Measurements from ENCODE around the gene PRSS57. TPM values are rescaled to one million over a fixed set of nuclear protein-coding genes. Genes with fewer than 3 reads are reported as not detected.
"Not testable (repeated sequence)": the region's sequence is repeated elsewhere in the genome, so short reads cannot be mapped to it uniquely, and the experiment has no call there.

Gene PRSS57
- total RNA-seq (2014; rRNA removed; shearing (Covaris generic)): not detected in 2 replicates
- polyA plus RNA-seq (2015; cell fraction: cytosol; rRNA removed): not detected in 2 replicates
- polyA plus RNA-seq (2015; cell fraction: nucleus; rRNA removed): not detected in 2 replicates

DNA sequence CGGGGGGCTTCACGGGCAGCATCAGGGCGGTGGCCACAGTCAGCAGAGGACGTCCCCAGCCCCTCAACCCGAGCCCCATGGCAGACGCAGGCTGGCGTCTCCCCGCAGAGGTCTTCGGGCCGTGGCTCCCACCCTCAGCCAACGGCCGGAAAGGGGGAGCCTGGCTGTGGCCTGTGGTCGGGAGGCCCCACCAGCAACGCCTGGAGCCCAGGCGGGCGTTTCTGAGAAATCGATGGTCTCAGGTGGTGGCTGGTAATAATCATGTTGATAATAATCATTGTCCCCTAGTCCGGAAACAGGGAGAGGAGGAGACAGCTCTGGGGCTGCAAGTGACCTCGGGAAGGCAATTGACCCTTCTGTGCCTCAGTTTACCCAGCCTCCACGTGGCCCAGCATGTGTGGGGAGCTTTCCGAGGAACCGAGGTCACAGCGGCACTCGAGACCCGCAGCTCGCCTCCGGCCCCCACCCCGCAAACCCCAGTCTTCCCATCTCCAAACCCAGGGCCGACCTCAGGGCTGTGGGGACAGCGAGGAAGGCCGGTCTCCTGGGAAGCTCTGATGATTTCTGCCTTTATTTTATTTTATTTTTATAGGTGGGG, at the start of gene PRSS57:
TSS of gene PRSS57 (minus strand) at position 101 of the 598 bp plus-strand sequence. CDS start at position 79, 22 bp downstream.
- no peak for DNase-seq (ENCODE audit: low read depth)

DNA sequence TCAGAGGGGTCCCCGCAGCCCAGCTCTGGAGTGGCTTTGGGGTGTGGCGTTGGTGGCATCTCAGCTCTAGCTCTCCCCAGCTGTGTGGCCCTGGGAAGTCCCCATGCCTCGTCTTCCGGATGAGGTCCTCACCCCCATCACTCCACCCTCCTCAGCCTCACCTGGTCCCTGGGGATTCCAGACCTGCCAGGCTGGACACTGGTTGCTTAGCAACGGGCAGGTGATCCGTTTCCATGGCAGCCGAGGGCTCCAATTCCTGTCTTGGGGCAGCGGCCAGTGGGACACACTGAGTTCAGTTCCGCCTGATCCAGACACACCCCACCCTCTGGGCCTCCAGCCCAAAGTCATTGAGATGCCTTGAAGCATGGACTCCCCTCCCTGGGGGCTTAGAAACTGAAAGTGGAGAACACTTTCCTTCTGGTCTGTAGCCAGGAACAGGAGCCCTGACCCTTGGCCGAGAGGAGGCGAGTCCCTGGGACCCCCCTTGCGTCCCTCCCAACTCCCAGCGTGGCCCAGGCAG, 48.0 kb upstream of the PRSS57 start:
- DNase-seq (ENCODE audit: low read depth): no peak

GRCh38 chr19:742540-743075, 47.4 kb upstream of the PRSS57 start:
- DNase-seq (ENCODE audit: low read depth): no peak

- peak; percentile 20 for DNase-seq (ENCODE audit: low read depth)
Measured at GRCh38 chr19:741506-742131, 46.4 kb upstream of the PRSS57 start.

DNA sequence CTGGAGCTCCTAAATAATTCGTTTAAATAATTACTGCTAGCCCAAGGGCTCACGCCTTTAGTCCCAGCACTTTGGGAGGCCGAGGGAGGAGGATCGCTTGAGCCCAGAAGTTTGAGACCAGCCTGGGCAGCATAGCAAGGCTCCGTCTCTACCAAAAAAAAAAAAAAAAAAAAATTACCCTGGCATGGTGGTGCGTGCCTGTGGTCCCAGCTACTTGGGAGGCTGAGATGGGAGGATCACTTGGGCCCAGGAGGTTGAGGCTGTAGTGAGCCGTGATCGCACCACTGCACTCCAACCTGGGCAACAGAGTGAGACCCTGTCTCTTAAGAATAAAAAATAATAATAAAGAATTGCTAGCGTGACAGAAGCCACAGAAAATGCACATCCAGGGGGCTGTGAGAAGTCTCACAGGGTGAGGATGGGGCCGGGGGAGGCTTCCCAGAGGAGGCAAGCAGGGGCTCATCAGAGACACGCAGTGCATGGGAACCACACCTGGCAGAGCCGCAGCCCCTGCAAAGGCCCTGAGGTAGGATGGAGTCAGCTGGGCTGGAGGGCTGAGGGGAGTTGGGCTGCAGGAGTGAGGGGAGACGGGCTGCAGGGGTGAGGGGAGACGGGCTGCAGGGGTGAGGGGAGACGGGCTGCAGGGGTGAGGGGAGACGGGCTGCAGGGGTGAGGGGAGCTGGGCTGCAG, 45.7 kb upstream of the PRSS57 start:
- DNase-seq (ENCODE audit: low read depth): not testable (repeated sequence)

- DNase-seq (ENCODE audit: low read depth): no peak
Measured at GRCh38 chr19:739998-740715, 44.9 kb upstream of the PRSS57 start.

DNA sequence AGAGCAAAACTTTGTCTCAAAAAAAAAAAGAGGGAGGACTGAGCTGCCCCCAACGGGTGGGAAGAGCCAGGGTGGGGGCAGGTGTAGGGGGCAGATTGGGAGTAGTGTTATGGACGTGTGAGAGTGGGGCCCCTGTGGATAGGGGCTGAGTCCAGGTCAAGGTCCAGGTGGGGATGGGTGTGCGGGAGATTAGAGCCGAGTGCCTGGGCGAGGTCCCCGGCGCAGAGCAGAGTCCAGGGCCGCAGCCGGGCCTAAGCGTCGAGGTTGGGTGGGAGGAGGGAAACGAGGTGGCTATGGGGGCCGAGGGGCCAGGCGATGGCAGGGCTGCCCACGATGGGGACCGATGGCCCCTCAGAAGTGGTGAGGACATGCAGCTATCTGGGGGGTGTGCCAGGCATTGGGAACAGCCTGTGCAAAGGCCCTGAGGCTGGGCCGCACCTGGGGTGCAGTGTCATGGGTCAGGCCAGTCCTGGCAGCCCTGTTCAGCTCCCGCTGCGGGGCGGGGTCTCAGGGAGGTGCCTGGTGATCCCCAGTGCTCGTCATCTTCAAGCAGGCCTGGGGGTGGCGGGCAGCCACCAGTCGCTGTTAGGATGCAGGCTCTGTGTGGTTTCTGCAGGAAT, 43.4 kb upstream of the PRSS57 start:
- no peak for DNase-seq (ENCODE audit: low read depth)

GRCh38 chr19:737591-738093, 42.4 kb upstream of the PRSS57 start:
- DNase-seq (ENCODE audit: low read depth): no peak

DNA sequence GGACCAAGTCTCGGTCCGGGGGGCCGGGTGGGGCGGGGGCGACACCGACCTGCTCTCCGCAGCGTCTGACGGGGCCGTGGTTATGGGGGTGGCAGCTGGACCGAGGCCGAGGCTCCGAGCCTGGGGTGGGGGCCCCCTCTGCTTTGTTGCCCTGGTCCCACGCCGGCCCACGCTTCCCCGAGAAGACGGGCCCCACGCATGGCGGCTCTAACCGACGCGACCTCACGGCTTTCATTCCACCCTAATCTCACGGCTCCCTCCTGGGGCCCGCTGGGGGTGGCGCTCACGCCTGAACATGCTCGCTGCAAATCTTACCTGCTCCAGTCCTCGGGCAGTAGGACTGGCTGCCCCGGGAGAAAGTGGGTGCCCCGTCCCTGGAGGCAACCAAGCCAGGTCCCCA, 40.9 kb upstream of the PRSS57 start:
- DNase-seq (ENCODE audit: low read depth): no peak

DNA sequence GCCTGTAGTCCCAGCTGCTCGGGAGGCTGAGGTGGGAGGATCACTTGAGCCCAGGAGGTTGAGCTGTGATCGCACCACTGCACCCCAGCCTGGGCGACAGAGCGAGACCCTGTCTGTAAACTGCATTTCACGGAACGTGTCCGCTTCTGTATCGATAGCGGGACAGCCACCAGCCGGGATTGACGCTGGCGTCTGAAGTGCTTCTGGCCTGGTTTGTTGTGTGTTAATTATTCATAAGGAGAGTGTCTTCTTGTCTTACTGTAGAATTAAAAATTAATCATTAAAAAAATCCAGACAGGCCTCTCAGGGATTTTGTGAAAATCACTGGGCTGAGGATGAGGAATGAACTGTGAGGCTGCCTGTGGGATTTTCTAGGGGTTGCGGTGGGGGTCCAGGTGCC, 39.5 kb upstream of the PRSS57 start:
- DNase-seq (ENCODE audit: low read depth): no peak

DNA sequence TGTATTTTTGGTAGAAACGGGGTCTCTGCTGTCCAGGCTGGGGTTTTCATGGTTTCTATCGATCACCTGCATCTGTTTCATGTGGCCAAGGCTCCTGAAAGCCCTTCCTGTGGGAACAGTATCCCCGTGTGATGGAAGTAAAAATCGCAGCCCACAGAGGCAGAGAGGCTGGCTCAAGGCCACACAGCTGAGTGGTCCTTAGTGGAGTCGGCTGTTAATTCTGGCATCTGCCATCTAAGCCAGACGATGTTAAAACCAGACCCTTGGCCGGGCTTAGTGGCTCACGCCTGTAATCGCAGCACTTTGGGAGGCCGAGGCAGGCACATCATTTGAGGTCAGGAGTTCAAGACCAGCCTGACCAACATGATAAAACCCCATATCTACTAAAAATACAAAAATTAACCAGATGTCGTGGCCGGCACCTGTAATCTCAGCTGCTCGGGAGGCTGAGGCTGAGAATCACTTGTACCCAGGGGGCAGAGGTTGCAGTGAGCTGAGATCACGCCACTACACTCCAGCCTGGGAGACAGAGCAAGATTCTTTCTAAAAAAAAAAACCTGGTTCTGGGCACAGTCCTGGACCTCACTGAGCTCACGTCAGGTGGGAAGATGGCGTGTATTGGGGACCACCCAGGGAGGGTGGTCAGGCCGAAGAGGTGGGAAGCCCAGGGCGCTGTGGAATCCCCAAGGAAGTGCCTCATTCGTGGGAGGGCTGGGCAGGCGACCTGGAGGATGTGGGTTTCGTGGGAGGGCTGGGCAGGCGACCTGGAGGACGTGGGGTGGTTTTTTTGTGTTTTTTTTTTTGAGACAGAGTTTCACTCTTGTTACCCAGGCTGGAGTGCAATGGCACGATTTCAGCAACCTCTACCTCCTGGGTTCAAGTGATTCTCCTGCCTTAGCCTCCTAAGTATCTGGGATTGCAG, 37.2 kb upstream of the PRSS57 start:
- no peak for DNase-seq (ENCODE audit: low read depth)

- no peak for DNase-seq (ENCODE audit: low read depth)
Measured at GRCh38 chr19:731000-731399, 35.7 kb upstream of the PRSS57 start.

- DNase-seq (ENCODE audit: low read depth): no peak
Measured at GRCh38 chr19:729965-730668, 34.9 kb upstream of the PRSS57 start.

- not testable (repeated sequence) for DNase-seq (ENCODE audit: low read depth)
Measured at GRCh38 chr19:729564-729963, 34.3 kb upstream of the PRSS57 start.

DNA sequence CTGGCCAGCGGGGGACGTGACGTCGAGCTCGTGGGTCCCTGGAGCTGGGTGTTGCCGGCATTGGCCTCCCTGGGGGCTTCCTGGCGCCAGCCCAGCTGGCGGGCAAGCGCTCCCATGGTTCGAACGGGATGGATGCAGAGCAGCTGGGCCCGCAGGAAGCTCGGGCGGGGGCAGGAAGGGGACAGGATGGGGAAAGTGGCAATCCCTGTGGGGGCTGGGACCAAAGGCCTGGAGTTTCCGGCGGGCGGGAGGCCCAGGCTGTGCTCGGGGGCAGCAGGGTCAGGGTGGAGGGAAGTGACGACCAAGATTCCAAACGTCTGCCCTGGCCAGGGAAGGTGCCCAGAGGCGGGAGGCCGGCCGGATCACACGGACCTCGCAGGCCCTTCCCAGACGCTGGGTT, 32.8 kb upstream of the PRSS57 start:
- no peak for DNase-seq (ENCODE audit: low read depth)

DNA sequence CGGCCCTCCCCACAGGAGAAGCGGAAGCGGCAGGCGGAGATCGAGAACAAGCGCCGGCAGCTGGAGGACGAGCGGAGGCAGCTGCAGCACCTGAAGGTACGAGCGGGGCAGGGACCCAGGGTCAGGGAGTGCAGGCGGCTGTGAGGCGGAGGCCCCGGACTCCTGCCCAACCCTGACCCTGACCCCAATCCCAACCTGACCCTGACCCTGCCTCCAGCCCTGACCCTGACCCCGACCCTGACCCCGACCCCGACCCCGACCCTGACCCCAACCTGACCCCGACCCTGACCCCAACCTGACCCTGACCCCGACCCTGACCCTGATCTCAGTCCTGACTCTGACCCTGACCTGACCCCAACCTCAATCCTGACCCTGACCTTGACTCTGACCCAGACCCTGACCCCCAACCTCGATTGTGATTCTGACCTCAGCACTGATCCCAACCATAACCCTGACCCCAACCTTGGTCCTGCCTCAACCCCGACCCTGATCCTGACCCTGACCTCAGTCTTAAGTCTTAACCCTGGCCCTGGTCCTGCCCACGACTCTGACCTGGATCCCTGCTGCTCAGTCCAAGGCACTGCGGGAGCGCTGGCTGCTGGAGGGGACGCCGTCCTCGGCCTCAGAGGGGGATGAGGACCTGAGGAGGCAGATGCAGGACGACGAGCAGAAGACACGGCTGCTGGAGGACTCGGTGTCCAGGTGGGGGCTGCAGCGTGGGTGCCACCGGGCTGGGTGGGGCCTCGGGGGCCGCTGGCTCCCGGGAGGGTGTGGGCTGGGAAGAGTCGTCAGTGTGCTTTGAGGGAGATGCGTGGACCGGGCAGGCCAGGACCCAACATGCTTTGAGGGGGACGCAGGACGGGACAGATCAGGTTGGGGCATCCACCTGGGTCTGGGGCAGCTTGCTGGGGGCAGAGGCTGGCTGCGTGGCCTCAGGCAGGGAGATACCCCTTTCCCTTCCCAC, 32.0 kb upstream of the PRSS57 start:
- no peak for DNase-seq (ENCODE audit: low read depth)

GRCh38 chr19:725461-726089, 30.3 kb upstream of the PRSS57 start:
- DNase-seq (ENCODE audit: low read depth): no peak
